BJ (cell line): Measurements from ENCODE around the gene ARHGAP40. TPM values are rescaled to one million over a fixed set of nuclear protein-coding genes. Genes with fewer than 3 reads are reported as not detected.

ENCODE experiments used
- CTCF ChIA-PET: fragments of 350-600 bp; formaldehyde crosslinking; extraction: SDS; loops from one replicate; lab custom pipeline; 2021; ENCODE audit warnings: antibody characterized with exemption, inconsistent platforms; lab: Yijun Ruan, JAX
- POLR2A ChIA-PET: fragments of 300-600 bp; sonication (Branson Sonifier 250); formaldehyde crosslinking; extraction: SDS; loops from one replicate; lab custom pipeline; 2021; ENCODE audit warnings: antibody characterized with exemption; lab: Charles Lee
- DNase-seq: peaks from one replicate; pipeline ENCODE4 v3.0.0-alpha.2; 2011; ENCODE audit warnings: low read depth
- H3K27me3 ChIP-seq: 2 replicates; pipeline ENCODE4 v1.6.0; 2011; ENCODE audit warnings: low read length; ENCODE audit not compliant: control insufficient read depth, insufficient read depth
- H3K36me3 ChIP-seq: 2 replicates; pipeline ENCODE4 v1.5.1; 2011; ENCODE audit warnings: low read length; ENCODE audit not compliant: control insufficient read depth, insufficient read depth
- H3K4me3 ChIP-seq: 2 replicates; pipeline ENCODE4 v1.5.1; 2011; ENCODE audit warnings: low read depth, mild to moderate bottlenecking, control low read depth, low read length
- CTCF ChIP-seq: IDR thresholded peaks from 2 replicates; pipeline ENCODE4 v1.5.1; 2011; ENCODE audit warnings: low read depth, mild to moderate bottlenecking, control low read depth, inconsistent platforms, low read length, moderate library complexity; ENCODE audit not compliant: insufficient read depth
- polyA plus RNA-seq: library from polyadenylated mRNA; depleted of rRNA; stranded (reverse); fragments of >200 nt; gene quantifications from 2 replicates; pipeline ENCODE4 v1.2.3, GENCODE V29; 2011

Gene ARHGAP40
- polyA plus RNA-seq, 1 experiment = not detected

DNA sequence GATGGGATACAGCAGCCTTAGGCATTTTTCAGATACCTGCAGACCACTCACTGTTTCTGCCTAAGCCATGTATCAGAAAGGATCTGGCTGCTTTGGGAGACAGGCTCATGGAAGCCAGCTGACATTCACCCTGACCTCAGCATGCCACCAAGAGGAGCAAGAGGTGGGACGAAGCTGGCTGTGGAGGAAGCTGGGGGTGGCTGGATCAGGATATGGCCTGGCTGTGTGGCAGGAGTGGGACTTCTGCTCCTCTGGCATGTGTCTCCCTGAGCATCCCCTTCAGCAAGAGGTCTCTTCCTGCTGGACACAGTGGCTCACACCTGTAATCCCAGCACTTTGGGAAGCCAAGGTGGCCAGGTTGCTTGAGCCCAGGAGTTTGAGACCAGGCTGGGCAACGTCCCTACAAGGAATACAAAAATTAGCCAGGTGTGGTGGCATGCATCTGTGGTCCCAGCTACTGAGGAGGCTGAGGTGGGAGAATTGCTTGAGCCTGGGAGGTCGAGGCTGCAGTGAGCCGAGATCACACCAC lies 19.7 kb upstream of the ARHGAP40 start:
- POLR2A ChIA-PET = interaction anchor here (0.7 kb wide), 1 partner anchor 12 kb away, joined by 4 read pairs; no protein-coding TSS in a partner anchor

GRCh38 chr20:38583306-38583705 lies 18.3 kb upstream of the ARHGAP40 start:
- CTCF ChIA-PET = no interaction called here
- peaks cover 8% of the 10 kb centered on the region for H3K27me3 ChIP-seq
- no peak for DNase-seq
- H3K36me3 ChIP-seq = no peaks in the 10 kb centered on the region
- POLR2A ChIA-PET = no interaction called here
- no peak overlapping the region for H3K4me3 ChIP-seq
- TF ChIP-seq CTCF = no peak

More for the DNA sequence above, 19.7 kb upstream of the ARHGAP40 start:
- no peak overlapping the region for H3K4me3 ChIP-seq
- DNase-seq = no peak
- peaks cover 8% of the 10 kb centered on the region for H3K27me3 ChIP-seq
- H3K36me3 ChIP-seq = no peaks in the 10 kb centered on the region
- TF ChIP-seq CTCF = no peak
- CTCF ChIA-PET = interaction anchor here (0.7 kb wide), 1 partner anchor 399 kb away, joined by 3 read pairs; no protein-coding TSS in a partner anchor

DNA sequence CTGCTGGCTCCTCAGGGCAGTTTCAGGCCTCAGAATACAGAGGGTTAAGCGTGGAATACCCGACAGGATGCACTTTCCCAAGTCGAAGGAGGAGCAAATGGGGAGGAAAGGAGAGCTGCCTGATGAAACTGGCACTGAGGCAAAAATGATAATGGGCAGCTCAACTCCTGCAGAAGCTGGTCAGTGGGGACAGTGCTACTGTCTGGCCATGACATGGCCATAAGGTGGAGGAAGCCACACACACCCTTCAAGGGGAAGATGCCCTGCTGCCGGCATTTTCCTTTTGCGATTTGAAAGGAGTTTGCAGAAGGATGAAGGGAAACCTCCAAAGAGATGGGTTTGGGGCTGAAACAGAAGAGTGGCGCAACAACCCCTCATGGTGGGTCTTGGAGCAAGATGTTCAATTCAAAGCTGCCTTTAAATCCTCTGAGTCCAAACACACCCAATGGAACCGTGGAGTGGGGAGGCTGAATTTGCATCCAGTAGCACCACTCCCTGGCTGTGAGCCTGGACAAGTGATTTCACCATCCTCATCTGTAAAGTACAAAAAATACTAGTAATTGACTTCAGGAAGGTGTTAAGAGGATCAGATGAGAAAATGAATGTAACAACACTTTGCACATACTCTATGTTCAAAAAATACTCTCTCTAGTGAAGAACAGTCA lies 17.4 kb upstream of the ARHGAP40 start:
- no peaks in the 10 kb centered on the region for H3K36me3 ChIP-seq
- H3K4me3 ChIP-seq = no peak overlapping the region
- no peak for DNase-seq
- POLR2A ChIA-PET = no interaction called here
- no peak for TF ChIP-seq CTCF
- H3K27me3 ChIP-seq = peaks cover 8% of the 10 kb centered on the region
- CTCF ChIA-PET = no interaction called here

DNA sequence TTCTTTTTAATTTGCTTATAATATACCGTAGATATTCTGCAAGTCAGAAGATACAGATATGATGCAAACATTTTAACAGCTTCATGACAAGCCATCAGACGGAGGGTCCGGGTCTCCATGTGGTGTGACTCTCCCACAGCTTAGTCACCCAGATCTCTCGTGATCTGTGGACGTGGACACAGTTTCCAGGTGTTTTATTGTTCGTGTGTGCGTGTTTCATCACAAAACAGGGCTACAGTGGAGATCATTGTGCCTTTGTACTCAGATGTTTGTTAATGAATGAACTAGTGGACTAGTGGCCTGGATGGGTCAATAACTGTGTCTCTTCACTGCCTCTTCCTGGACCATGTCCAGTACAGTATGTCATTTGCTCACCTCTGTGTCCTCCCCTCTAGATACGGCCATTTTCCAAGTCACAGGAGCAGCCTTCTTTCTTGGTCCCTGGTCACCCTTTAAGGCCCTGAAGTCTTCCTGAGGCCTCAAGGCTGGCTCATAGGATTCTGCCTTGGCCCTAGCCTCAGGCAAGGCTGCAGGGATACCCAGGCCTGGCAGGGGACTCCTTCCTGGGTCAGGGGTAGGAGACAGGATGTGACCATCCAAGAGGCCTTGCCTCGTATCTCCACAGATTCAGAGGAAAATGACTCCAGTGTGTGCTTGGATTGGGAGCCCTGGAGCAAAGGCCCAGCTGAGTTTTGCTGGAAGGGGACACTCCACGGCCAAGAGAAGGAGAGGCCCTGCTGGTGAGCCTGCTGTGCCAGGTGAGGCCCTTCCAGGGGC lies 16.0 kb upstream of the ARHGAP40 start:
- Histone ChIP-seq H3K27me3 (peaks cover 8% of the 10 kb centered on the region), H3K36me3 (no peaks in the 10 kb centered on the region), H3K4me3 (no peak overlapping the region)
- ChIA-PET CTCF (no interaction called here), POLR2A (no interaction called here)
- TF ChIP-seq CTCF = no peak
- DNase-seq = no peak

DNA sequence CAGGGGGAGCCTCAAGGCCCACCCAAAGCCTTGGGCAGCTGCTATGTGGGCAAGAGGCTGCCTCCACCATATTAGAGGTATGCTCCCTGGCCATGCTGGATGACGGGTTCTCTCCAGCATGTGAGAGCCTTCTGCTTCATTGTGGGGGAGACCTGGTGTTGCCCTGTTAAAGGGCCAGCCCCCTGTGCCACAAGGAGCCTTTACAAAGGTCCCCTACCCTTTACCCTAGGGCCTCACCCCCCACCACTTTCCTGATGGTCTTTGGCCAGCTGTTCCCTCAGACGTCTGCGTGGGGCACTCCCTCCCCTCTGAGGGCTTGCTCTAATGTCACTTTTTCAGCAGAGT lies 15.5 kb upstream of the ARHGAP40 start:
- CTCF ChIA-PET = no interaction called here
- no peak for TF ChIP-seq CTCF
- Histone ChIP-seq H3K36me3 (no peaks in the 10 kb centered on the region), H3K27me3 (peaks cover 8% of the 10 kb centered on the region), H3K4me3 (no peak overlapping the region)
- POLR2A ChIA-PET = no interaction called here
- no peak for DNase-seq
